GM21423 (cell line): Measurements from ENCODE around the gene EXD3.
"Not testable (repeated sequence)": the region's sequence is repeated elsewhere in the genome, so short reads cannot be mapped to it uniquely, and the experiment has no call there.

ENCODE experiments used
- ATAC-seq: cut with Tn5 transposase; IDR thresholded peaks from one replicate; pipeline ENCODE4 v1.9.1; 2021; ENCODE audit warnings: mild to moderate bottlenecking, moderate library complexity; ENCODE audit not compliant: unreplicated experiment

EXD3 gene, protein sequence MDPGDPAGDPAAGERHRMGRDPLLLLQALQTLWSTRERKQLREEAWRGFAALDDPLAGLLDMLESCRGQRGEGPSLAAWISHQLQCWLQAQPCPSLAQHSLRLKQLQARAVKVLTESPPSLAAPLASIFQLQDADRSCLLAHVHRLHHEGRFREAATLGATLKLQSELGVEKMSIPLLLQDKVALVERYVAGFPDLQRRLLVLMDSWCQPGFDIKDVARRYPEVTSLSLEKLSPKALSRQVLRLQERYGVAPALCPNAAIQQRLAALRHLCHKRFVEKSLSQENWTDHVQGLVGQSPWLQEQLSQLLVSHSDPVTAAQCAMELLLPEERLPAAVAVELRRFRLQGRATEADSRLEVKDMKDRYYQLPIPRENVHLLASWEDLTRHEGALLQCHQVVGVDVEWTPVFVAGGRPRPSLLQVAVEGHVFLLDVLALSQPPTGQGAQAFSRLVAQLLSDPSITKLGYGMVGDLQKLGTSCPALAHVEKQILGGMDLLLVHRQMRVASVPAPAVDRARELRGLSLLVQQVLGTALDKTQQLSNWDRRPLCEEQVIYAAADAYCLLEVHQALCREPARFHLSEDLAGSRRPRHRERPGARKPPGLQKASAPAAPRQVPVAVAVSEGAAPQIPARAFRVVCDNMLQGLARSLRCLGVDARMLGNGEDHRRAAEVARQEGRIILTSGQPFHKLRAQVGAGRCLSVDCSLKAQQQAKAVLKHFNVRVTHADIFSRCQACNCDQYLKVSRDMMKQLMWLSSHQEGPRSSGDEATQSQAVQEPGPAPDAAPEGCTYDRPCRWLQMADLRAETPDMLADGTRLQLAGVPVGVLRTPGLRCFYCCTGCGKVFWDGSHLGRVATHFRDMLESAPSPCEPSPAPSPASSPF

DNA sequence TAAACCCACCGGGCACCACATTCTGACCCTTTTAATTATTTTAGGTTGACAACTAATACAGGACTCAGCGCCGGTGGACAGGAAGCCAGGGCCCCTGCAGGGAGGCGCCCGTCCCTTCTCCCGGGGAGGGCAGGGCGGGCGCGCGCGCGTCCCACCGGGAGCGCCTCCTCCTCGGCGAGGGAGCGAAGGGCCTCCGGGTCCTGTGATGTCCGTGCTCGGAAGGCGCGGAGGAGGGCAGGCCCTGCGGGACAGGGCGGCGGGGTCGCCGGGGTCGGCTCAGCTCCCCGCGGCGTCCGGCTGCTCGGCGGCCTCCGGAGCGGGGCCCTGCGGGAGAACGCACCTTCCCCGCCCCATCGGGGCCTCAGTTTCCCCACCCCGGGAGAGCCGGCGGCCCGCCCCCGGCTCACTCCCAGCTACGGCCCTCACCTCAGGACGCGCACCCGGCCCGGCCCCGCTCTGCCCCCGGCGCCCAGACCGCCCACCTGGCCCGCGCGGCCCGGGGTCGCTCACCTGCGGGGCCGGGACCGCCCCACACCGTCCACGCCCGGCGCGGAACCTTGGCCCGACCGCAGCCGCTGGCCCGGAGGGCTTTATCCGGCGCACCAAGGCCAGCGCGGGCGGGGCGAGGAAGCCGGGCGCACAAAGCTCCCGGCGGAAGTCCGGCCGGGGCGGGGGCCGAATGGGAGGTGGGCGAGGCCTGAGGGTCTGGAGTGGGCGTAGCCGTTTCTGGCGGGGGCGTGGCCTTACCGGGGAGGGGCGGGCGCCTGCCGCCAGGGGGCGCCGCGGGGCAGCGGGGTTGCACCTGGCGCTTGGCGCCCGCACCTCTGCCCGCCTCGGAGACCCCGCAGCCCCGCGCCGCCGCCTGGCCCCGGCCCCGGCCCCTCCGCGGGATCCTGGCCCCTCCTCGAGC is at the start of gene EXD3, which contains the start of gene NOXA1:
TSS of gene EXD3 (minus strand) at position 559 of the 910 bp plus-strand sequence. CDS start 27,805 bp downstream, outside the sequence.
TSS of gene NOXA1 (plus strand) at position 790 of the 910 bp plus-strand sequence. CDS start 137 bp downstream, outside the sequence.
- peak; percentile 85 for ATAC-seq

GRCh38 chr9:137470785-137471184 is 47.8 kb upstream of the EXD3 start:
- ATAC-seq = no peak

- ATAC-seq = no peak
Observed at GRCh38 chr9:137467896-137468295, 44.9 kb upstream of the EXD3 start.

DNA sequence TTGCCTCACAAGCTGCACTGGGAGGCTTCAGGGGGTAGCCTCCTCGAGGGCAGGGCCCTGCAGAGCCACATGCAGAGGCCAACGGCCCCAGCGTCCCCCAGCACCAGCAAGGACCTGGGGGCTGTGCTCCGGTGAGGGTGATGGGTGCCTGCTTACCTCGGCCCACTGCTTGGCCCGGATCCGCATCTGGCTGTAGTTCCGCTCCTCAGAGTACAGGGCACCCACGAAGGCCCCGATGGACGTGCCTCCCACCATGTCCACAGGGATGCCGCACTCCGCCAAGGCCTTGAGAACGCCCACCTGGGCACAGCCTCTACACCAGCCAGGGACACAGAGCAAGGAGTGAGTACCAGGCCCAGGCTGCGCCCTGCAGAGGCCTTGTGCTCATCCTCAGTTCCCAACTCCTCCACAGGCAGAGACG is 44.2 kb upstream of the EXD3 start:
- ATAC-seq = no peak

DNA sequence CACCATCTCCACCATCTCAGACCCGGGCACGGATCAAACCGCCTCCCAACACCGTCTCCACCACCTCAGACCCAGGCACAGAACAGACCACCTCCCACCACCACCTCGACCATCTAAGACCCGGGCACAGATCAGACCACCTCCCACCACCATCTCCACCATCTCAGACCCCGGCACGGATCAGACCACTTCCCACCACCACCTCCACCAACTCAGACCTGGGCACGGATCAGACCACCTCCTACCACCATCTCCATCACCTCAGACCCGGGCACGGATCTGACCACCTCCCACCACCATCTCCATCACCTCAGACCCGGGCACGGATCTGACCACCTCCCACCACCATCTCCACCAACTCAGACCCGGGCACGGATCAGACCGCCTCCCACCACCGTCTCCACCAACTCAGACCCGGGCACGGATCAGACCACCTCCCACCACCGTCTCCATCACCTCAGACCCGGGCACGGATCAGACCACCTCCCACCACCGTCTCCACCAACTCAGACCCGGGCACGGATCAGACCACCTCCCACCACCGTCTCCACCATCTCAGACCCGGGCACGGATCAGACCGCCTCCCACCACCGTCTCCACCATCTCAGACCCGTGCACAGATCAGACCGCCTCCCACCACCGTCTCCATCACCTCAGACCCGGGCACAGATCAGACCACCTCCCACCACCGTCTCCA is 43.6 kb upstream of the EXD3 start:
- ATAC-seq = not testable (repeated sequence)

- no peak for ATAC-seq
Observed at GRCh38 chr9:137465720-137466388, 42.9 kb upstream of the EXD3 start.

DNA sequence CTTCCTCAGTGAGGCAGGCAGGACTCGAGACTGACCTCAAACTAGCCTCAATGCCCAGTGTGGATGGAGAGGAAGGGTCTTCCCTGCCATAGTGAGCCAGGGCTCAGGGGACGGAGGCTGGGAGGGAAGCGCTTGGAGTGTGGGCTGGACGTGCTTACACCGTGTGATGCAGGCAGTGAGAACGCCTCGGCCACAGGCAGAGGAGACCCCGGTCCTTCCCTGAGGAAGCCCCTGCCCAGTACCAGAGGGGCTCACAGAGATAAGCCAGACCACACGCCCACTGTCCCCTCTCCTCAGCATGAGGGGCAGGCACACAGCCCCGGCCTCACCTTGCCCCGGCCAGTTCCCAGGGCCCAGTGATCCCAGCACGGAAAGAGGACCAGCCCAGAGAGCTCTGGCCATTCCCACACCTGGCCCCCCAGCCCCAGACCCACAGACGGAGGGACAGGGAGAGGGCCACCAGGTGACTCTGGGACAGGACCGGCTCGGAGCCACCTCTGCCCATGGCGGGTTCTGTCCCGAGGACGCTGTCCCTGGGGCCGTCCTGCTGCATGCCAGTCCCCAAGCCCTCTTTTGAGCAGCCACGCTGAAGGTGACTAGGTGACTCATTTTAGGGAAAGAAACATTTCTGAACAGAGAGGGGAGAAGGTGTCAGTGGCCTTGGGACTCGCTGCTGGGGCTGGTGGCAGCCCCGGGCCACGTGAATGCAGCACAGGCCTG is 42.2 kb upstream of the EXD3 start:
- ATAC-seq = no peak

- ATAC-seq = no peak
Observed at GRCh38 chr9:137464291-137464999, 41.5 kb upstream of the EXD3 start.

DNA sequence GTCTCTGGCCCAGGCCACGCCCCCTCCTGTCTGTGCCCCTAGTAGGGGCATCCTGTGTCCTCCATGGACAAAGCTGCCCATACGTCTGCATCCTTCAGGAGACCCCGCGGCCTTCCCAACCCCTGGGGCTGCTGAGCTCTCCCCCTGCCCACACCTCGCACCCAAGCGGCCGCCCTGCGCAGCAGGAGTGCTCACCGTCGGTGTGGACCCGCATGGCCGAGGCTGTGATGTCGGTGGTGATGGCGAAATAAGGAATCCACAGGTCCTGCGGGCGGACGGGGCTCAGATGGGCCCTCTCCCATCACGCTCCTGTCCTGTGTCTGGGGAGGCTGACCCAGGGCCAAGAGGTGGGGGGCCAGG is 40.9 kb upstream of the EXD3 start:
- ATAC-seq = no peak

- ATAC-seq = no peak
Observed at GRCh38 chr9:137462986-137463930, 40.3 kb upstream of the EXD3 start.

GRCh38 chr9:137462396-137462985 is 39.5 kb upstream of the EXD3 start:
- no peak for ATAC-seq

- peak; percentile 60 for ATAC-seq
Observed at GRCh38 chr9:137461663-137462395, 38.9 kb upstream of the EXD3 start.

GRCh38 chr9:137461316-137461662 is 38.3 kb upstream of the EXD3 start:
- no peak for ATAC-seq

- no peak for ATAC-seq
Observed at GRCh38 chr9:137460363-137461315, 37.7 kb upstream of the EXD3 start.
